ES-I3 (cell line): Measurements from ENCODE around the gene PRDM13.
A peak's percentile ranks its signal among the peaks of the same experiment; 100 is the strongest.
"Not testable (repeated sequence)": the region's sequence is repeated elsewhere in the genome, so short reads cannot be mapped to it uniquely, and the experiment has no call there.

Experiments
- H3K36me3 ChIP-seq: 2 replicates; pipeline ENCODE4 v1.6.1; 2013; ENCODE audit warnings: mild to moderate bottlenecking, low read length, control low read depth, moderate library complexity; ENCODE audit not compliant: insufficient read depth
- H3K4me1 ChIP-seq: 2 replicates; pipeline ENCODE4 v1.6.1; 2013; ENCODE audit warnings: mild to moderate bottlenecking, control low read depth, low read length; ENCODE audit not compliant: insufficient read depth
- H3K9ac ChIP-seq: 2 replicates; pipeline ENCODE4 v1.6.1; 2013; ENCODE audit warnings: low read depth, mild to moderate bottlenecking, low read length, moderate library complexity
- H3K9me3 ChIP-seq: 2 replicates; pipeline ENCODE4 v1.6.1; 2013; ENCODE audit warnings: mild to moderate bottlenecking, low read length, moderate library complexity; ENCODE audit not compliant: control insufficient read depth, insufficient read depth

Gene PRDM13

GRCh38 chr6:99590728-99591672, 15.6 kb upstream of the PRDM13 start:
- Histone ChIP-seq H3K9me3 (no peaks in the 10 kb centered on the region), H3K9ac (peak overlapping the region; percentile 27; the same call in 1 of the 2 replicates), H3K4me1 (peaks cover 4% of the 10 kb centered on the region; the same call in 1 of the 2 replicates), H3K36me3 (no peaks in the 10 kb centered on the region)

- Histone ChIP-seq H3K9me3 (no peaks in the 10 kb centered on the region), H3K9ac (no peak overlapping the region), H3K36me3 (no peaks in the 10 kb centered on the region), H3K4me1 (peaks cover 4% of the 10 kb centered on the region; the same call in 1 of the 2 replicates)
Observed at GRCh38 chr6:99591673-99592364, 14.8 kb upstream of the PRDM13 start.

GRCh38 chr6:99592900-99593299, 13.7 kb upstream of the PRDM13 start:
- Histone ChIP-seq H3K9ac (no peak overlapping the region), H3K9me3 (no peaks in the 10 kb centered on the region), H3K36me3 (no peaks in the 10 kb centered on the region), H3K4me1 (peaks cover 4% of the 10 kb centered on the region; the same call in 1 of the 2 replicates)

- H3K9me3 ChIP-seq, H3K9ac ChIP-seq, H3K4me1 ChIP-seq, H3K36me3 ChIP-seq: not testable (repeated sequence)
Observed at GRCh38 chr6:99594696-99595095, 11.9 kb upstream of the PRDM13 start.

GRCh38 chr6:99602520-99603420, 3.9 kb upstream of the PRDM13 start:
- Histone ChIP-seq H3K9me3 (no peaks in the 10 kb centered on the region; the same call in 1 of the 2 replicates), H3K9ac (peak overlapping the region; percentile 53; the same call in 1 of the 2 replicates), H3K36me3 (no peaks in the 10 kb centered on the region), H3K4me1 (peaks cover 5% of the 10 kb centered on the region; the same call in 1 of the 2 replicates)

GRCh38 chr6:99603421-99604165, 3.0 kb upstream of the PRDM13 start:
- H3K9me3 ChIP-seq, result no peaks in the 10 kb centered on the region; the same call in 1 of the 2 replicates

GRCh38 chr6:99604166-99605073, 2.2 kb upstream of the PRDM13 start:
- peaks cover 5% of the 10 kb centered on the region; the same call in 1 of the 2 replicates for H3K4me1 ChIP-seq
- no peaks in the 10 kb centered on the region; the same call in 1 of the 2 replicates for H3K9me3 ChIP-seq
- H3K36me3 ChIP-seq, result no peaks in the 10 kb centered on the region
- H3K9ac ChIP-seq, result peak overlapping the region; percentile 53; the same call in 1 of the 2 replicates

More at GRCh38 chr6:99603421-99604165, 3.0 kb upstream of the PRDM13 start:
- Histone ChIP-seq H3K36me3 (no peaks in the 10 kb centered on the region), H3K9ac (peak overlapping the region; percentile 53), H3K4me1 (peaks cover 5% of the 10 kb centered on the region; the same call in 1 of the 2 replicates)

GRCh38 chr6:99605074-99605734, 1.4 kb upstream of the PRDM13 start:
- Histone ChIP-seq H3K36me3 (no peaks in the 10 kb centered on the region), H3K4me1 (peaks cover 10% of the 10 kb centered on the region), H3K9ac (no peak overlapping the region), H3K9me3 (no peaks in the 10 kb centered on the region; the same call in 1 of the 2 replicates)

GRCh38 chr6:99605911-99606655, 550 bp upstream of the PRDM13 start:
- Histone ChIP-seq H3K9me3 (no peaks in the 10 kb centered on the region), H3K9ac (peak overlapping the region; percentile 8; the same call in 1 of the 2 replicates), H3K36me3 (no peaks in the 10 kb centered on the region), H3K4me1 (peaks cover 19% of the 10 kb centered on the region)

- Histone ChIP-seq H3K9ac (peak overlapping the region; percentile 16; the same call in 1 of the 2 replicates), H3K4me1 (peaks cover 31% of the 10 kb centered on the region), H3K36me3 (no peaks in the 10 kb centered on the region), H3K9me3 (no peaks in the 10 kb centered on the region)
Observed at GRCh38 chr6:99607416-99608036, 893 bp downstream of the PRDM13 start.
